ENCODE measurements around the gene PRPF40A.

GRCh38 chr2:152620208-152620607 lies 97.1 kb downstream of the PRPF40A start:
- no peak for TF ChIP-seq CTCF (IDR thresholded peaks at IDR 0.05; ENCODE audit: low read length)
- TF ChIP-seq EZH2phosphoT487 (IDR thresholded peaks at IDR 0.05; ENCODE audit: low read length) = no peak
- no peak for TF ChIP-seq EZH2 (optimal IDR thresholded peaks at IDR 0.05; ENCODE audit: low read depth, low read length)

Data from MM.1S (cell line).